ENCODE results near the gene NAIF1. TPM values are rescaled to one million over a fixed set of nuclear protein-coding genes. Genes with fewer than 3 reads are reported as not detected.
A peak's percentile ranks its signal among the peaks of the same experiment; 100 is the strongest.

Gene NAIF1, protein sequence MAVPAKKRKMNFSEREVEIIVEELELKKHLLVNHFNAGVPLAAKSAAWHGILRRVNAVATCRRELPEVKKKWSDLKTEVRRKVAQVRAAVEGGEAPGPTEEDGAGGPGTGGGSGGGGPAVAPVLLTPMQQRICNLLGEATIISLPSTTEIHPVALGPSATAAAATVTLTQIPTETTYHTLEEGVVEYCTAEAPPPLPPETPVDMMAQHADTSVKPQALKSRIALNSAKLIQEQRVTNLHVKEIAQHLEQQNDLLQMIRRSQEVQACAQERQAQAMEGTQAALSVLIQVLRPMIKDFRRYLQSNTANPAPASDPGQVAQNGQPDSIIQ
- 10 to 100 TPM in 2 of 4 donors, 1 to 10 TPM in 2; 3.8 to 27.4 (median 10.6) TPM for total RNA-seq

DNA sequence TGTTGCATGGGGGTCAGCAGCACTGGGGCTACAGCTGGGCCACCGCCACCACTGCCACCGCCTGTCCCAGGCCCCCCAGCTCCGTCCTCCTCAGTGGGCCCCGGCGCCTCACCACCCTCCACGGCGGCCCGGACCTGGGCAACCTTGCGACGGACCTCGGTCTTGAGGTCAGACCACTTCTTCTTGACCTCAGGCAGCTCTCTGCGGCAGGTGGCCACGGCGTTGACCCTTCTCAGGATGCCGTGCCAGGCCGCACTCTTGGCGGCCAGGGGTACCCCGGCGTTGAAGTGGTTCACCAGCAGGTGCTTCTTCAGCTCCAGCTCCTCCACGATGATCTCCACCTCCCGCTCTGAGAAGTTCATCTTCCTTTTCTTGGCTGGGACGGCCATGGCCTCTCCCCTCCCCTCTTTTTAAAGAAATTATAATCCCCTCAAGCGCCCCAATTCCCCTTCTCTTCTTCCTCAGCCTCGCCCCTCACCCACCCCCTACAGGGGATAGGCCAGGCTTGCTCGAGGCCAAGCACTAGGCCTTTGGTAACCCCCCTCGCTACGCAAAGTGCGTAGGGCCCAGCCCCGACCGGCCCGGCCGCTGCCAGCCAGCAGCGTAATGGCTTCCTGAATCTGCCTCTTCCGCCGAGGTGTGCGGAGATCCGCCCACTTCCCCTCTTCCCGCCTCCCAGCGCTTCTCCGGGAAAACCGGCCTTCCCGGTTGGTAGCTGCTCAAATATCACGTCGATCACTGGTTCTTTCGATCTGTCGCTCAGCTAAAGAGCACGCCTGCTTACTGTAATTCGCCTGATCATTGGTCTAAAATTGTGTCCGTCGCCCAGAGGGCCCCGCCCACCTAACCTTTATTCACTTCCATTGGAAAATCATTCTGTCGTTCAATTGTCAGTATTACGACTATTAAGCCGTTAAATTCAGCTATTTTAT is at the start of gene NAIF1:
Gene NAIF1, minus strand, starts transcription at position 608 of the 932 bp plus-strand sequence. Its CDS starts 219 bp downstream, at position 389.
- no peaks in the 10 kb centered on the region for H3K27me3 ChIP-seq
- H3K9me3 ChIP-seq = no peaks in the 10 kb centered on the region
- H3K27ac ChIP-seq = peak within 1 kb of the TSS; percentile 98 to 99
- intact Hi-C loops (cut with DNase I; ENCODE audit: low total_unique reads) = no loop called here
- peak; percentile 16 to 59 for TF ChIP-seq POLR2A (IDR thresholded peaks at IDR 0.05)
- TF ChIP-seq, protein P1, sequence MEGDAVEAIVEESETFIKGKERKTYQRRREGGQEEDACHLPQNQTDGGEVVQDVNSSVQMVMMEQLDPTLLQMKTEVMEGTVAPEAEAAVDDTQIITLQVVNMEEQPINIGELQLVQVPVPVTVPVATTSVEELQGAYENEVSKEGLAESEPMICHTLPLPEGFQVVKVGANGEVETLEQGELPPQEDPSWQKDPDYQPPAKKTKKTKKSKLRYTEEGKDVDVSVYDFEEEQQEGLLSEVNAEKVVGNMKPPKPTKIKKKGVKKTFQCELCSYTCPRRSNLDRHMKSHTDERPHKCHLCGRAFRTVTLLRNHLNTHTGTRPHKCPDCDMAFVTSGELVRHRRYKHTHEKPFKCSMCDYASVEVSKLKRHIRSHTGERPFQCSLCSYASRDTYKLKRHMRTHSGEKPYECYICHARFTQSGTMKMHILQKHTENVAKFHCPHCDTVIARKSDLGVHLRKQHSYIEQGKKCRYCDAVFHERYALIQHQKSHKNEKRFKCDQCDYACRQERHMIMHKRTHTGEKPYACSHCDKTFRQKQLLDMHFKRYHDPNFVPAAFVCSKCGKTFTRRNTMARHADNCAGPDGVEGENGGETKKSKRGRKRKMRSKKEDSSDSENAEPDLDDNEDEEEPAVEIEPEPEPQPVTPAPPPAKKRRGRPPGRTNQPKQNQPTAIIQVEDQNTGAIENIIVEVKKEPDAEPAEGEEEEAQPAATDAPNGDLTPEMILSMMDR (IDR thresholded peaks at IDR 0.05) = peak in 1 of 4 experiments; percentile 15
- H3K4me3 ChIP-seq = peak within 1 kb of the TSS; percentile 84 to 95
- H3K36me3 ChIP-seq = no peaks in the 10 kb centered on the region
- peak; percentile 98 to 99 for DNase-seq
- H3K4me1 ChIP-seq = peaks cover 7 to 15% of the 10 kb centered on the region in 2 donors

- intact Hi-C loops (cut with DNase I; ENCODE audit: low total_unique reads) = loop anchor here (10.0 kb wide), 1 partner anchor 82 kb away; no protein-coding TSS in a partner anchor
- no peaks in the 10 kb centered on the region for H3K4me1 ChIP-seq
- H3K4me3 ChIP-seq = no peak overlapping the region
- no peaks in the 10 kb centered on the region for H3K9me3 ChIP-seq
- DNase-seq = peak; percentile 13 to 18
- no peak overlapping the region for H3K27ac ChIP-seq
- no peaks in the 10 kb centered on the region for H3K27me3 ChIP-seq
- no peaks in the 10 kb centered on the region for H3K36me3 ChIP-seq
- TF ChIP-seq POLR2A (IDR thresholded peaks at IDR 0.05) = no peak
- TF ChIP-seq, protein P1 (IDR thresholded peaks at IDR 0.05) = no peak
These were observed 49.3 kb upstream of the NAIF1 start for GRCh38 chr9:128116104-128117083.

DNA sequence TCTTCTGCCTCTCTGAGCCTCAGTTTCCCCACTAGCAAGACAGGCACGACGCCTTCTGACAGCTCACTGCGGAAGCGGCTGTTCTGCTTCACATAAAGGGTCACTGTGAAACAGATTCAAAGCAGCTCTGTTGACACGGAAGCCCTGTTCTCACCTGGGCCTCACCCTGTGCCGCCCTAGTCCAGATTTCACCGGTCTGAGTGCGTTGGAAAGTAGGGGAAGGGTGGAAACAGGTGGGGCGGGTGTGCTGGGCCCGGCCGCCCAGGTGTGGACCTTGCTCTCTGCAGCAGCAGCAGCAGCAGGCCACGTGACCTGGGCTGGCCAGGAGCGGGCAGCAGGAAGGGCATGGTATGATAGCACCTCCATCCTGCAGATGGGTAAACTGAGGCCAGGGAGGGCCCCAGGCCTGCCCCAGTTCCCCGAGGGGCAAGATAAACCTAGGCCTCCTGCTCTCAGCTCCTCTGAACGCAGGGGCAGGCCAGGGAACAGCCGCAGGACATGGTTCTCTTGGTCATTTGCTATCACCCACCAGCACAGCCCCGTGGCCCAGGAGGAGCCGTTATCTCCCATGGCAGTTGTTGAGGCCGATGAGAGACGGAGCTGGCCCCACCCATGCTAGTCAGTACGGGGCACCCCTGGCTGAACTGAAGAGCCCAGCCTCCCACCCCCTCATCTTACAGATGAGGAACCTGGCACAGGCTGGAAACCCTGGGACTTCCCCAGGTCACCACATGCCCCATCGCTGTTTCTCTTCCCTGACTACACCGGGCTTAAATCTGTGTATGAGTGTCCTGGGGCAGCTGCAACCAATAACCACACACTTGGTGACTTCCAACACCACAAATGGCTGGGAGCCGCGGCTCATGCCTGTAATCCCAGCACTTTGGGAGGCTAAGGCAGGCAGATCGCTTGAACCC is 48.3 kb upstream of the NAIF1 start:
- TF ChIP-seq POLR2A (IDR thresholded peaks at IDR 0.05) = no peak
- TF ChIP-seq, protein P1 (IDR thresholded peaks at IDR 0.05) = no peak
- H3K27ac ChIP-seq = no peak overlapping the region
- H3K27me3 ChIP-seq = no peaks in the 10 kb centered on the region
- no peak overlapping the region for H3K4me3 ChIP-seq
- H3K9me3 ChIP-seq = no peaks in the 10 kb centered on the region
- no peaks in the 10 kb centered on the region for H3K4me1 ChIP-seq
- intact Hi-C loops (cut with DNase I; ENCODE audit: low total_unique reads) = loop anchor here (10.0 kb wide), 1 partner anchor 81 kb away; no protein-coding TSS in a partner anchor
- H3K36me3 ChIP-seq = no peaks in the 10 kb centered on the region
- peak; percentile 13 for DNase-seq
